GOT3 (cell line): Measurements from ENCODE around the gene LIN7C.

ENCODE experiments used
- DNase-seq: peaks from one replicate; lab custom pipeline; 2025; ENCODE audit warnings: mixed read lengths; lab: John Stamatoyannopoulos, UW

Gene LIN7C

GRCh38 chr11:27445625-27446024, 60.9 kb downstream of the LIN7C start:
- no peak for DNase-seq

- no peak for DNase-seq
Observed at GRCh38 chr11:27444801-27445215, 61.8 kb downstream of the LIN7C start.
